GM19043 (cell line): ENCODE data around the gene TBCD.

Experiments used
- ATAC-seq: cut with Tn5 transposase; IDR thresholded peaks from one replicate; pipeline ENCODE4 v1.9.1; 2021; ENCODE audit warnings: low read depth; ENCODE audit not compliant: unreplicated experiment

TBCD gene

DNA sequence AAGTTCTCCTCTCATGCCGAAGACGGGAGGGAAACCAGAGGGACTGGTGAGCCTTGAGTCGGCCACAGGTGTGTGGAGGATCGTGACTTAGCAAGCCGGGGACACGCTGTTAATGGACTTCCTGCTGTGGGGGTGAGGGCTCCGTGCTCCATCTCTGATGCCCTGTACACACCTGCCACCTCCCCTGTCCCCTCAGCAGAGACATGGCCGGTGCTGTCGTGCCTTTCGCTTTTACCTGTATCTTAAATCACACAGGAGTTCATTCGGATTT lies 163.8 kb downstream of the TBCD start:
- ATAC-seq = no peak

DNA sequence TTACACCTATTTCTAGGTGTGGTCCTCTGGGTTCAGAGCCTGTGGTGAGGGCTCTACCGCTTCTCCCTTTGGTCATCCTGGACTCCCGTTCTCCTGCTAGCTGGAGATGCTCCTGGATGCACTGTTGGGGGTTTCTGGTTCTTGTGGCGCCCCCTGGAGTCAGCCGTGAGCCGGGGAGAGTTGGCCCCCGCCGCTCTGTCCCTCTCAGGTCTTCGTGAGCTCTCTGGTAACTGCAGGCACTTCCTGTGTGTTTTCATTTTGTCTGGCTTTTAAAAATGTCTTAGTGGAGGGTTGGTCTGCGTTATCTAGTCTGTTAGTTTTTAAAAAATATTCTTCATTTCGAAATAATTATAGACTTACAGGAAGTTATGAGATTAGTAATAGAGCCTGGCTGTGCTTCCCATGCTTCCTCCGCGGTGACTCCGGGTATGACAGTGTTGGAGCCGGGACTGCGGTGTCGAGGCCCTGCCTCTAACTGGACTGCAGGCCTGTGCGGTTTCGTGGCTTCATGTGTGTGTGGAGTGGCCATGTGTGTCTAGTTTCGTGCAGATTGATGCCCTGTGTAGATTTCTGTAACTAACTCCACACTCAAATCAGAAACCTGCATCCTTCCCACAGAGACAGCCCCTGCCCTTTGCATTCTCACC lies 166.0 kb downstream of the TBCD start:
- ATAC-seq = no peak

DNA sequence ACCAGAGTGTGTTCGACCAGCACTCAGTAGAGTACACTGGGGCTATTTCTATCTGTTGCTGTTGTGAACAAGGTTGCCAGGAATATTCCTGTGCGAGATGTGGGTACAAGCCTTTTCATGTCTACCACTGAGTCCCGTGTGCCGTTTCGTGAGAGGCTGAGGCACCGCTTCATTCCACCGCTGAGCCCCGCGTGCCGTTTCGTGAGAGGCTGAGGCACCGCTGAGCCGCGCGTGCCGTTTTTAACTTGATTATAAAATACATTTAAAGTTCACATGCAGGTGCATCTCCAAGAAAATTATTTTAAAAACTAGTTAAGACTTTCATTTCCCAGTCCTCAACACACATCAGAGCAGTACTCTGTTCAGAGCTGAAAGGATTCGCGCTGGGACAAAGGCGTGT lies 166.6 kb downstream of the TBCD start:
- ATAC-seq = no peak

DNA sequence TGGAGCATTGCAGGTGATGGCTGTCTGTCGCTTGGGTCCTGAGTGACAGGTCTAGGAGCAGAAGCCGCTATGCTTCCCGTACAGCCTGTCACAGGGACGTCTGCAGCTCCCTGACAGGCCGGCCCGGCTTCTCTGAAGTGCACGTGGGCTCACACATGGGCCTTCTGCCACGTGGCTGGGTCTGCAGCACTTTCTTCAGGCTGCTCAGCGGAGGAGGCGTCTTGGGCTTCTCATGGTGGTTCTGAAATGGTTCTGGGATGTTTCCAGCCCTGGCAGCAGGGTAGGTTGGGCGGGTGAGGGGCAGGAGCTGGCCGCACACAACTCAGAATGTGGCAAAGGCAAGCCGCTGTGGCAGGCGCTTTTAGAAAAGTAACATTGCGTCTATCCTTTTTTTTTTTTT lies 168.3 kb downstream of the TBCD start:
- no peak for ATAC-seq

DNA sequence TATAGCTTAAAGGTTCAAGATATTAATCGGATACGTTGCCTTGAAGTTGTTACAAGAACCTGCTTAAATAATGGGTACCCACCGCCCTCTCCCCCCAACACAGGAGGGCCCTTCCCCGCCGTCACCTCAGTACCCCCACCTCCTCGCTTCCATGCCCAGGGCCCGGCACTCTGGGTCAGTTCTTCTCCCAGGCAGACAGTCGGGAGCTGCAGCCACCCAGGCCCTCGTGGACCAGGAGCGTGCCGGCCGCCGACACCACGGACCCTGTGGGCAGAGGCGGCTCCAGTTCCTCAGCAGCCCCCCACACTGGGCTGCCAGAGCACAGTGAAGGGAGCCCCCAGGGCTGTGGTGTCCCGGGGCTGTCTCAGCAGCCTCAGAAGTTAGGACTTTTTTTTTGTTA lies 168.8 kb downstream of the TBCD start:
- ATAC-seq = no peak

DNA sequence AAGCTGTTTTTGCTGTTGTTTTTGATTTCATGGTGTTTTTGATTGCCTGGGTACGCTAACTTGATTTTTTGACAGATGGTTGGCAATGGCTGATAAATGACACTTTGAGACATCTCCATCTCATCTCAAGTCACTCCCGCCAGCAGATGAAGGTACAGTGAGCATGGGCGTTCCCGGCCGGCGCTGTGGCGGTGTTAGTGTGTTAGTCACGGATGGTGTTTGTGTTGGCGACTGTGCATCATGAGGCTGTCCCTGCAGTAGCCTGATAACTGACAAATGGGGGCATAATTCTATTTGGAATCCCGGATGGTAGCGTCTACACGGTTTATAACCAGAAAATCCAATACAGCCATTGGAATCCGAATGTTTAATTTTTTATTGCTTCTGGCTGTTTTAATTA lies 169.6 kb downstream of the TBCD start:
- no peak for ATAC-seq

DNA sequence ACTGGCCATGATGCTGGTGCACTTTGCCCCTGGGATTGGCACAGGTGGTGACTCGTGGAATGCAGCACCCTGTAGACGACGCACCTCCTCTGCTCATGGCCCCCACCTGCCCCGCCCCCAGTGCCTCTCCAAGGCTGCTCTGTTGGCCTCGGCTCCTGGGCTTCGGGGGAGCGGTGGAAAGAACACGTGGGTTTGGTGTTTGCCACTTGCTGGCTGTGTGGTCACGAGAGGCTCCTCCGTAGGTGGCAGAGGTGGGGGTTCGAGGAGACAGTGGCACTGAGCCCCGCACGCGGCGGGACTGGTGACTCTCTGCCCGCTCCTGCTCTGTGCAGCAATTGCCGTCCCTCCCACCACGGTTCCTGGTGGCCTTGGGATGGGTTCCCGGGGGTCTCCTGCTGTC lies 170.8 kb downstream of the TBCD start:
- ATAC-seq = no peak

DNA sequence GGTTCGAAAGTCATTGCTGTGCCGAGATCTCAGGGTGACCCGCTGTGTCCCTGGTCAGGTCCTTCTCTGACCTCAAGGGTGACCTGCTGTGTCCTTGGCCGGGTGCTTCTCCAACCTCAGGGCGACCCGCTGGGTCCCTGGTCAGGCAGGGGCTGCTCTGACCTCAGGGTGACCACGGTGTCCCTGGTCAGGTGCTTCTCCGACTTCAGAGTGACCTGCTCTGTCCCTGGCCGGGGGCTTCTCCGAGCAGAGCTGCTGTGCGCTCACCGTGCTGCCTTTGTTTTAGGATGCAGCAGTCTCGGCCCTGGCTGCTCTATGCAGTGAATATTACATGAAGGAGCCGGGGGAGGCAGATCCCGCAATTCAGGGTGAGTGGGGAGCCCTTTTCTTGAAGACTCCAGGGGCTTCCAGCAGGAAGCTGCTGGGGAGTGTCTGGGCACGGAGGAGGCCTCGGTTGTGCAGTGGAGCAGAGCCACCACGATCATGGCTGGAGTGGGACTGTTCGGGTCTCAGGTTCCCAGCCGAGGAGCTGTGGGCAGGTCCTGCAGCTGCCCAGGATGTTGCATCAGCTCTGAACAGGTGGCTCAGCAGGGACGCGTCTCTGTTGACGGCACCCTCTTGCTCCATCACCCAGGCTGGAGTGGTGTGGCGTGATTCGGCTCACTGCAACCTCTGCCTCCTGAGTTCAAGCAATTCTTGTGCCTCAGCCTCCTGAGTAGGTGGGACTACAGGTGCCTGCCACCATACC lies 171.7 kb downstream of the TBCD start:
- ATAC-seq = no peak

DNA sequence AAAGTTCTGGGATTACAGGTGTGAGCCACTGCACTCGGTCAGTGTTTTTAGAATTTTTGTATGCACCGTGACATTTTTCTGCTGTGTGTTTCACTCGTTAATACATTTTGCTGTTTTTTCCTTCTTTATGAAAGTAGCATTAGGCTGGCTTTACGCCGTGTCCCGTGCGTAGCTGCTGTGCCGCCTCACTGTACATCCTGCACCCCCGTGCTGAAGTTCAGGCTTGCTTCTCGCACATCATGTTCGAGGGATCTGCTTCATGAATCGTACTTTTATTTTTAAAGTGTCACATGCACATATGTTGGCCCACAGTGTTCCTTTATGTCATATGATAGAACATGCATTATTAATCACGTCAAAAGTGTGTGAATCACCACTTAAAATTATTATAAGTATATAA lies 172.3 kb downstream of the TBCD start:
- ATAC-seq = no peak

DNA sequence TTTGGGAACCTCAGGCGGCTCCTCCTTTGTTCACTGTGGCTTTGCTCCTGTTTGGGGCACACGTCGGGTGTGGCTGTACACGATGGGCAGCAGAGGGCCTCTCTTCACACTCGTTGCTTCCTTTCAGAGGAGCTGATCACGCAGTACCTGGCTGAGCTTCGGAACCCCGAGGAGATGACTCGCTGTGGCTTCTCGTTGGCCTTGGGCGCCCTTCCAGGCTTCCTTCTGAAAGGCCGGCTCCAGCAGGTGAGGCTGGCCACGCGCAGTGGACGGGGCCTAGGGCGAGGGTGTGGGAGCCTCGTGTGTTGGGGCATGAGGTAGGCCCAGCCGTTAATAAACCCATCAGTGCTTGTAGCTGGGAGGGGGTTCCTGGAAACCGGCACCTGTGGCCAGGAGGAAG lies 172.9 kb downstream of the TBCD start:
- ATAC-seq = no peak

DNA sequence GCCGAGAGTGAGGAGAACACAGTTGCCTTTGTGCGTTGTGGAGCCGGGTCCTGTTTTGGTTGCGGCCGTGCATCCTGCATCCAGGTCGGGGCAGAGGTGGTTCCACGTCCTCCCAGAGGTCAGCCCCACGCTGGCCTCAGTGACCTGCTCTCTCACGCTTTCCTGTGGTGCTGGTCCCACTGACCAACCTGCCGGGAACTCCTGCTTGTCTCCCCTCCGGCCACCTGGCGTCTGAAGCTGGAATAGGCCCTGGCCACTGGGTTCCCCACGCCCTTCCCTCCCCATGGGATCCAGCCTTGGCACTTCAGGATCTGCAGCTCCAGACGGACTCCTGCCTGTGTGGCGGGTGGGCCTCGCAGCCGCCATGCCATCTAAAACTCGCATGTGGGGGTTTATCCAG lies 173.5 kb downstream of the TBCD start:
- no peak for ATAC-seq

DNA sequence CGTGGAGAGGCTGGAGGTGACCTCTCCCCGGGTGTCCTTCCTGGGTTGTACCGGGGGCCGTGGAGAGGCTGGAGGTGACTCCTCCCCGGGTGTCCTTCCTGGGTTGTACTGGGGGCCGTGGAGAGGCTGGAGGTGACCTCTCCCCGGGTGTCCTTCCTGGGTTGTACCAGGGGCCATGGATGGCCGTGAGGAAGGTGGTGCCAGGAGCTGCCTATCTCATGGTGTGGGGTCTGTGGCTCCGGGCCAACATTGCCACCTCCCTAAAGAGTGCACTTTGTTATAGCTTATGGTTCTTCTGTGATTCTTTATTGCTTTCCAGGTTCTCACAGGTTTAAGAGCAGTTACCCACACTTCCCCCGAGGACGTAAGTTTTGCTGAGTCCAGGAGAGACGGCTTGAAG lies 174.2 kb downstream of the TBCD start:
- no peak for ATAC-seq

DNA sequence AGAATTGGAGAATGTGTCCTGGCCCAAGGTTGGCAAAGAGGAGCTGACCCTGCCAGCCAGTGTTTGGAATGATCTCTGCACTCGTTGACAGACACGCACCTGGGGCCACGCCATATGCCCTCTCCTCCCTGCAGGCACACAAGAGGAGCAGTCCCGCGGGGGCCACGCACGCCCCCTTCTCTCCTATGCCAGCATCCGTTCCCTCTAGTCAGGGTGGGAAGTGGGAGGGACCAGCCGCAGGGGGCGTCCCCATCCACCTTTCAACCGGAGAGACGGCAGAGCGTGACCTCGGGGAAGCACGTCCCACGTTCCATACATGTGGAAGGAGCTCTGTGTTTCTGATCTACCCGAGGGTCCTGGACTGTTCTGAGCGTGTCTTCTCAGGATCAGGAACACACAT lies 174.9 kb downstream of the TBCD start:
- ATAC-seq = no peak

DNA sequence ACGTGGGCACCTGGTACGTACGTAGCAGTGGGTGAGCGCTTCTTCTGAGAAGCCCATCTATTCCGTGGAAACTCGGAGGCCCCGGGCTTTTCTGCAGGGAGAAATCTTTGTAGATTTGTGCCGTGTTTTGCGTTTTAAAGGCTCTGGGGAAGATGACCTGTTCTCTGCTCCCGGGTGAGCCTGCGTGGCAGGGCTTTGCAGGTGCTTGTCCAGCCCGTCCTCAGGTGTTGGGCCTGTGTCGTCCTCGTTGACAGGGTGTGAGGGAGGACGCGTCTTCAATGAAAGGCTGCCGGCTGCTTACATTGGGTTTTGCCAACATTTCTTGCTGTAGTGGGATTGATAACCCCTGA lies 175.4 kb downstream of the TBCD start:
- no peak for ATAC-seq

DNA sequence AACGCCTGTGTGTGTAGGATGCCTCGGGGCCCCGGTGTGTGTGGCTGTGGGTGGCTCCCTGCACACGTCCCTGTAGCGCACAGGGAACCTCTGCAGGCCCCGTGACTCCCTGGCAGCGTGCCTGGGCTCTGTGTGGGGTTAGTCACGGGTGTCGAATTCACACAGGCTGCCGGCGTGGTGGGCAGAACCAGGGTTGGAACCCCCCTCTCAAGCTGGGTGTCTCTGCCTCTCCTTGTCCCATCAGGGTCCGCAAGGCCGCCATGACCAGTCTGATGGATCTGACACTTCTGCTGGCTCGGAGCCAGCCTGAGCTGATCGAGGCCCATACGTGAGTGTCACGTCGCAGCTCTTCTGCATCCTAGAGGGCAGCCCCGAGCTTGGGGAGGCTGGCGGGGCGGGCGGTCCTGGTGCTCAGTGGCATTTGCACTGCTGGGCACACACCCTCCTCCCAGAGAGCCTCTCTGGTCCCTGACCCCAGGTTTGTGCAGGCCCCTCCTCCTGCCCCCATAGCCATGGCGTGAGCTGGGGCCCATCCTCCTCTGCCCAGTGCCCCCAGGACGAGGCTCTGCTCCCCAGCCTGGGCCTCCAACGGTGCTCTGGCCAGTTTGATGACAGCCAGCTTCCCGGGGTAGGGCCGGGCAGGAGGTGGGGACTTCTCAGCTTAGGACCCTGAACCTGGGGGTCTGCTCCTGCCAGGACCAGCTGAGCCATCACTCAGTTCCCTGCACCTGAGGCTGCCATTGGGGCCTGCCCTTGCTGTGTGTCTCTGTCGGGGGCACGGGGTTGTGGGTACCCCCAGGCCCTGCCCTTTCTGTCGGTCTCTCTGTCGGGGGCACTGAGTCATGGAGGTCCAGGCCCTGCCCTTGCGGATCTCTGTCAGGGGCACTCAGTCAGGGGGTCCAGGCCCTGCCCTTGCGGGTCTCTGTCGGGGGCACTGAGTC lies 176.1 kb downstream of the TBCD start:
- no peak for ATAC-seq

DNA sequence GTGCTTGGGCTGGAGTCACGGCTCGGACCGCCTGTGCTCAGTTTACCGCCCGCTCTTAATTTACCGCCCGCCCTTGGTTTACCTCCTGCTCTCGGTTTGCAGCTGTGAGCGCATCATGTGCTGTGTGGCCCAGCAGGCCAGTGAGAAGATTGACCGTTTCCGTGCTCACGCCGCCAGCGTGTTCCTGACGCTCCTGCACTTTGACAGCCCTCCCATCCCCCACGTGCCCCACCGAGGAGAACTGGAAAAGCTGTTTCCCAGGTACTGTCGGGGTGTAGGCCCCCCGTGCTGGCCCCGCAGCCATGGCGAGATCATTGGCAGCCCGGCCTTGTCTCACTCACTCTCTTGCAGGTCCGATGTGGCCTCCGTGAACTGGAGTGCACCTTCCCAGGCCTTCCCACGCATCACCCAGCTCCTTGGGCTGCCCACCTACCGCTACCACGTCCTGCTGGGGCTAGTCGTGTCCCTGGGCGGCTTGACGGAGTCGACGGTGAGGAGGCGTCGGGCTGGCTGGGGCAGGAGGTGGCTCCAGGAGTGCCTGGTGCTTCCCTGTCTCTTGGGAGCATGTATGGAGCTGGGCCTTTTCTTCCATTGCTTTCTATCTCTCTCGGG lies 177.3 kb downstream of the TBCD start:
- ATAC-seq = no peak

DNA sequence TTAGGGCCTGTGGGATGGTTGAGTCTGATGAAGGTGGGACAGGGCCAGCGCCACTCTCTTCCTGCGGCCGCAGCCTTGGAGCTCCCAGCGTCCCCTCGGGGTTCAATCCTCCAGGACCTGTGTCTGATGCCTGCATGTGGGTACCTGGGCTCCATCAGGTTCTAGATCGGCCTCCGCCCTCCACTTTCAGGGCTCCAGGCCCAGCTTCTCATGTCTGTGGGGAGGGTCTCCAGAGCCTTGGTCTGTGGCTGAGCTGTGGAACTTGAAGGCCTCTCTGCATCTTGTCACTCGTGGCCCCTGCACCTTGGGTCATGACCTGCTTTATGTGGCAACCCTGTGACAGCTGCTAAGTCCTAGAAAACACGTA lies 177.8 kb downstream of the TBCD start:
- ATAC-seq = no peak

DNA sequence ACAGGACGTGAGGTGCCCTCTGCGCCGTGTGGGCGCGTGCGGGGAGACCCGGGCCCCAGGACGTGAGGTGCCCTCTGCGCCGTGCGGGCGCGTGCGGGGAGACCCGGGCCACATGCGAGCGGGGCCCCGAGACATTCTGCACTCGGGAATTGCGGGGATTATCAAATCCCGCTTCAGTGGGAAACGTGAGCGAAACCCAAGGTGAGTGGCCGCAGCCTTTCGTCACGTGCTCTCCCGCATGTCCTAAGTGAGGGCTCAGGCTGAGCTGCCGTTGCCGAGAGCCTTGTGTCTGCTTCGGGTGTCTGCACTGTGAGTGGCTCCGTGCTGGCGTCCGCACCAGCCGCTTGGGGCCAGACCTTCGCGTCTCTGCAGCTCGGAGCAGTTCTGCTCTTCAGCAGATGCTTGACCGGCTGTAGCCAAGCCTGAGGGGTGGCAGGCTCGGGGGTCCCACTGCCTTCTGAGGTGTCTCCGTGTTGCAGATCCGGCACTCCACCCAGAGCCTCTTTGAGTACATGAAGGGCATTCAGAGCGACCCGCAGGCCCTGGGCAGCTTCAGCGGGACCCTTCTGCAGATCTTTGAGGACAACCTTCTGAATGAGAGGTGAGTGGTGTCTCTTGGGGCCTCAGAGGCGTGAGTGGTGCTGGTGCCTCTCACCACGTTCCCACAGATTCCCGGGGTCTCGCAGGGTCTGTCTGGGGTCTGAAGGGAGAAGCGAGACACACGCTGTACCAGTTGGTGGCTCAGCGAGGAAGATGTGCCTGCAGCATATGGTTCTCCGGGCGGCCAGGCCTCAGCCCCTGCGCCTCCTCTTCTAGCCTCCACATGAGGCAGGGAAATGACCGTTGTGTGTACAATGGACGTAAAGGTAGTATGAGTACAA lies 178.4 kb downstream of the TBCD start:
- no peak for ATAC-seq

DNA sequence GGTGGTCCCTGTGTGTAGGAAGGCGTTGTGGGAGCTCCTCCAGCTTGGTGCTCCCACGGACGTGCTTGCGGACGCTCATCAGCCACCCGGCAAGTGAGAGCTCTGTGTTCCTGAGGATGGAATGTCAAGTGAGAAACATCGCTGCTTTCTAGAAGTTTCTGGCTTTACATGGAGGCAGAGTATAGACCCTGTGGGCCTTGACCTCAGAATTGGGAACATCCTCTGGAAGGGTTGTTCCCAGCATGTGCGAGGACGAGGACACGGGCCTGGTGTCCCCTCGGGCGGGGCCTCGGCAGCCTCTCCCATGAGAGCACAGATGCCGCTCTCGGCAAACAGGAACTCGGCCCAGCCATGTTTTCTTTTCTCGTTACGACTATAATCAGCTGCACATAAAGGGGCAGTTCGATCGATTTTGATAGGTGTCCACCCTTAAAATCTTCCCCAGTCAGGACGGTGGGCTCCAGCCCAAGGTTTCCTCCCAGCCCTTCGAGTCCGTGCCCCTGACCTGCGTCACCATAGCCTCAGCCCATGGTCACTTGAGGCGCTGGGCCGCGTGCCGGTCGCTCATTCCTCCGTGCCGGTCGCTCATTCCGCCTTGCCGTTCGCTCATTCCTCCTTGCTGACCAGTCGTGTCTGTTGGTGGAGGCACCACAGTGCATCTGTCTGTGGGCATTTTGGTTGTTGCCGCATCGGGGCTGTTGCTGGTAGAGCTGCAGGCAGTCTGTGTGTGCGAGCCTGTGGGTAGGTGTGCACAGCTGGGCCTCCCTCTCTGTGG lies 179.2 kb downstream of the TBCD start:
- no peak for ATAC-seq
